Activated naive CD4-positive, alpha-beta T cell treated with anti-CD3 and anti-CD28 coated beads, Interleukin-2, amount 50 U/mL, for 16 hours (primary cell): ENCODE measurements around the gene ZNF587B.
"Not testable (repeated sequence)": the region's sequence is repeated elsewhere in the genome, so short reads cannot be mapped to it uniquely, and the experiment has no call there.

Experiments
- DNase-seq: peaks from one replicate; pipeline ENCODE4 v3.0.0-alpha.2; 2020

Gene ZNF587B

GRCh38 chr19:57873883-57874799 lies 44.0 kb downstream of the ZNF587B start:
- DNase-seq, result not testable (repeated sequence)

DNA sequence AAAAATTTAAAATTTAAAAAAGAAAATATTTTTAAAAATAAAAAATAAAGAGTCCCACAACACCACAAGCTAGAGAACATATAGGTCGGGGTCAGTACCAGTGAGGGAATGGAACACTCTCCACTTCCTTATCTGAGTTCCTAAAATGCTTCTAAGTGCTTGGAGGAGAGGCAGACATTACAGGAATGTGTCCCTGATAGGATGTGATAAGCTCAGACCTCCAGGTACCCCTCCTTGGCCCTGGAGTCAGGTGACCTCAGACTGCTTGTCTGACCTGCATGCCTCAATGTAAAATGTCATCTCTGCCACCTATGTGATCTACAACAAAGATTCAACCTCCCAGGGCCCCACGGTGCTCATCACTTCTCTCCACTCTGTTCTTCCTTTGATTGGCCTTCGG lies 55.9 kb downstream of the ZNF587B start:
- no peak for DNase-seq

GRCh38 chr19:57887195-57887941 lies 57.3 kb downstream of the ZNF587B start:
- no peak for DNase-seq

DNA sequence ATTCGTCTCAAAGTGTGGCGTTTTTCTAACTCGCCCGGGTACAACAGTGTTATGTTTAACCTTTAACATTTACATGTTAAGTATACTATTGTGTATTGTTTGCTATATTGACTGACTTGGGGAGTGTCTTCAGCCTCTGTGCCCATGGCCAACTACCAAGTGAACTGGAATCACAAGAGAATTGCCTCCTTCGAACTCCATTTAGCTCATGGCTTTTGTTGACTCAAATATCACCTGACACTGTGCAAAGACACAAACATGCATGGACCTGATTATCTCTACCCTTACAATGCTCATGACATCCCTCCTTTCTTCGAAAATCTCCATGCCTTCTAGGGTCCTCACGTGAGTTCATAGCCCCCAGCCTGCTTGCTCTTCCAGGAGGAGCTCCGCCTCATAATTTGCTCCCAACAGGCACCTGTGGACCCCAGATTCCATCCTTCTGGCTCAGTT lies 58.0 kb downstream of the ZNF587B start:
- DNase-seq, result no peak

GRCh38 chr19:57888560-57889231 lies 58.6 kb downstream of the ZNF587B start, which contains the start of gene ZNF814:
Gene ZNF814 (minus strand): TSS chr19:57889037. CDS start chr19:57888802, 235 bp downstream.
- peak; percentile 86 for DNase-seq

DNA sequence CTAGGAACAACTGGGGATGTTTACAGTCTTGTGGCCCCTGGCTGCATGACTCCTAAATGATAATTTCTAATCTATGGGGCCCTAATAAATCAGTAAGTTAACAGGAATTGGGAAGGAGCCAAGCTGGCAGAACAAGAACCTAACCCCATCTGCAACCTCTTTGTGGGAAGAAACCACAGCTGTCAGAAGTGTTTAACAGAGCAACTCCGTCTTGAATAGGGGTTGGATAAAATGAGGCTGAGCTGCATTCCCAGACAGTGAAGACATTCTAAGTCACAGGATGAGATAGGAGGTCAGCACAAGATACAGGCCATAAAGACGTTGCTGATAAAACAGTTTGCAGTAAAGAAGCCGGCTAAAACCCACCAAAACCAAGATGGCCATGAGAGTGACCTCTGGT lies 60.6 kb downstream of the ZNF587B start:
- not testable (repeated sequence) for DNase-seq
